NCI-H460 (cell line): Measurements from ENCODE around the gene GPR173. TPM values are rescaled to one million over a fixed set of nuclear protein-coding genes. Genes with fewer than 3 reads are reported as not detected.
A peak's percentile ranks its signal among the peaks of the same experiment; 100 is the strongest.

Source experiments
- DNase-seq: peaks from one replicate; pipeline ENCODE4 v3.0.0-alpha.2; 2016; ENCODE audit warnings: low read depth; ENCODE audit errors: extremely low read depth
- total RNA-seq: library from RNA; depleted of rRNA; stranded (reverse); fragments of >200 nt; shearing (Covaris generic); gene quantifications from 2 replicates; pipeline ENCODE4 v1.2.3, GENCODE V29; 2014

GPR173 gene
- total RNA-seq, 1 experiment from 2014 or later = 1.2 TPM

- DNase-seq = no peak
Observed at GRCh38 chrX:53065104-53065503, 16.5 kb downstream of the GPR173 start.

DNA sequence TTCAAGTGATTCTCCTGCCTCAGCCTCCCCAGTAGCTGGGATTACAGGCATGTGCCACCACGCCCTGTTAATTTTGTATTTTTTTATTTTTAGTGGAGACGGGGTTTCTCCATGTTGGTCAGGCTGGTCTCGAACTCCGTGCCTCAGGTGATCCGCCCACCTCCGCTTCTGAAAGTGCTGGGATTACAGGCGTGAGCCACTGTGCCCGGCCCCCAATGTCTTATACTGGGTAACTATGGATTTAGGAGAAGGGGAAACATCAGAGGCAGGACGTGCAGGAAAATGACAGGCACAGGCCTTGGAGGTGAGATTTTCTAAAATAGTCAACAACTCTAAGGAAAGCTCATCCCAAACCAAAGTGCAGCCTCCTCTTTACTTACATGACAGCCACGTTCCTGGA, 22.5 kb downstream of the GPR173 start:
- DNase-seq = no peak

DNA sequence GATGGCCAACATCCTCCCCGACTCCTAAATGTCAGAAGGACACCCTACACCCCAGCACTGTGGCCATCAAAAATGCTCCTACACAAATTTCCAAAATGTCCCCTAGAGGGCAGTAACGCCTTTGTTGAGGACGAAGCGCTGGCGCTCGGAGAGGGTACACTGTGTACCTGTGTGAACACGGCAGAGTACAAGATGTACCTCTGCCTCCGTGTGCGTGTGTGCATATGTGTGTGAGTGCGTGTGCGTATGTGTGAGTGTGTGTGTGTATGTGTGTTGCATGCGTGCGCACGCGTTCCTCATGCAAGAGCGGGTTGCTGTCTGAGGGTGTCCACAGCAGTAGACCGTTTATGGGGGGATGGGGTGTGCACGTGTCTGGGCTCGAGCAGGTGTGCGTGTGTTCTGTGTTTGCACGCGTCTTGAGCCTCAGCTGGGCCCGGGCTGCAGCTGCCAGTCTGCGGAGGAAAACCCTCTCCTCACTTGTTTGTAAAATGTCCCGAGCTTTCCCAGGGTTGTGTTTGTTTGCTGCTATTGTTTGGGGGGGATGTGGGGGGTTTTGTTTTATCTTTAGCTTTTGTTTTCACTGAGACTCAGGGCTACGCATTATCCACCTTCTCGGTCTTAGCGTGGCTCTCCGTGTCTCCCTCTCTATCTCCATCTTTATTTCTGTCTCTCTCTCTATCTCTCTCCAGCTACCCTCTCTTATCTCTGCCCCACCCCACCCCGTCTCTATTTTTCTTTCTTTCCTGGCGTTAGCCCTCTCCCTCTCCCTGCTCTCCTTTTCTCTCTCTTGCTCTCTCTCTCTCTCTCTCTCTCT, 23.2 kb downstream of the GPR173 start:
- peak; percentile 76 for DNase-seq

DNA sequence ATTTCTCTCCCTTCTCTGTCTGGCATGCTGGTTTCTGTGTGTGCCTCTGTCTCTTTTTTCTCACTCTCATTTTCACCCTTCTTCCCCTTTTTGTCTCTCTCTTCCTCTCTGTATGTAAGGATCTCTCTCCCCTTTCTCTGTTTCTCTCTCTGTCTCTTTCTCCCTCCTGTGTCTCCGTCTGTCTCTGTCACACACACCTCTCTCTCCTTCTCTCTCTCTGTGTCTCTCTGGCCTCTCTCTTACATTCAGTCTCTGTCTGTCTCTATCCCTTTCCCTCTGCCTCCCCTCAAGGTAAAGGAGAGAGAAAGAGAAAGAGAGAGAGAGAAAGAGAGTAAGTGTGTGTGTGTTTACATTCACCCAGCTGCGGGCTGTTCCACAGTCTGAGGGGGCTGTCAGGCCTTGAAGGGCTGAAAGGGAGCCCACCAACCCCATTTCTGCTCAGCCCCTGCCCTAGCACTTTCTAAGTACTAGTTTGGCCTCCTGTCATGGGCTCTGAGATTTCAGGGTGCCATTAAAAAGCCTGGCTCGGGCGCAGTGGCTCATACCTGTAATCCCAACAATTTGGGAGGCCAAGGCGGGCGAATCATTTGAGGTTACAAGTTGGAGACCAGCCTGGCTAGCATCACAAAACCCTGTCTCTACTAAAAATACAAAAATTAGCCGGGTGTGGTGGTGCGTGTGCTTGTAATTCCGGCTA, 24.0 kb downstream of the GPR173 start:
- DNase-seq = no peak

DNA sequence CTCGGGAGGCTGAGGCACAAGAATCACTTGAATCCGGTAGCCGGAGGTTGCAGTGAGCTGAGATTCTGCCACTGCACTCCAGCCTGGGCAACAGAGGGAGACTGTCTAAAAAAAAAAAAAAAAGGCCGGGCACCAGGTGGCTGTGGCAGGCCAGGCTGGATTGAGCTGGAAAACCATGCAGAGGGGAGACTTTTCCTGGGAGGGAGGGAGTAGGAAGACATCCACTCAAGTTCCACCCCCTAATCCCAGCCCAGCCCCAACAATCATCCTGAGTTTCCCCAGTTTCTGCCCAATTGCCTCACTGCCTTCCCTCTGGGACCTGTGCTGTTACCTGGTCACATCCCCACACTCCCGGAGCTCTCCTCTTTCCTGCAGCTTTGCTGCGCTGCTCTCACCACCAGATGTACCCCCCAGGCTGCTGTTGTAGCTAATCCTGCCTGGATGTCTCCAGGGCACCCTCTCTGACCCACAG, 24.6 kb downstream of the GPR173 start:
- no peak for DNase-seq

DNA sequence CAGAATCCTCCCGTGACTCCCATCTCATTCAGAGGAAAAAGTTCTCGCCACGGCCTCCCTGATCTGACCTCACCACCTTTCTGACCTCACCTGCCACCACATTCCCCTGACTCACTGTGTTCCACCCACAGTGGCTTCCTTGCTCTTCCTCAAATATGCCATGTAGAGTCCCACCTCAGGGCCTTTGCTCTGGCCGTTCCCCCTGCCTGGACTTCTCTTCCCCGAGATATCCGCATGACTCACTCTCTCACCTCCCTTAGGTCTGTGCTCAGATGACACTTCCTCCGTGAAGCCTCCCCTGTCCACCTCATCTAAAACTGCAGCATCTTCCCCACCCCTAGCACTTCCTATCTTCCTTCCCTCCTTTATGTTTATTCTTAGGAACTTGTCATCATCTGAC, 26.4 kb downstream of the GPR173 start:
- DNase-seq = no peak

GRCh38 chrX:53076671-53077070, 28.1 kb downstream of the GPR173 start:
- no peak for DNase-seq

DNA sequence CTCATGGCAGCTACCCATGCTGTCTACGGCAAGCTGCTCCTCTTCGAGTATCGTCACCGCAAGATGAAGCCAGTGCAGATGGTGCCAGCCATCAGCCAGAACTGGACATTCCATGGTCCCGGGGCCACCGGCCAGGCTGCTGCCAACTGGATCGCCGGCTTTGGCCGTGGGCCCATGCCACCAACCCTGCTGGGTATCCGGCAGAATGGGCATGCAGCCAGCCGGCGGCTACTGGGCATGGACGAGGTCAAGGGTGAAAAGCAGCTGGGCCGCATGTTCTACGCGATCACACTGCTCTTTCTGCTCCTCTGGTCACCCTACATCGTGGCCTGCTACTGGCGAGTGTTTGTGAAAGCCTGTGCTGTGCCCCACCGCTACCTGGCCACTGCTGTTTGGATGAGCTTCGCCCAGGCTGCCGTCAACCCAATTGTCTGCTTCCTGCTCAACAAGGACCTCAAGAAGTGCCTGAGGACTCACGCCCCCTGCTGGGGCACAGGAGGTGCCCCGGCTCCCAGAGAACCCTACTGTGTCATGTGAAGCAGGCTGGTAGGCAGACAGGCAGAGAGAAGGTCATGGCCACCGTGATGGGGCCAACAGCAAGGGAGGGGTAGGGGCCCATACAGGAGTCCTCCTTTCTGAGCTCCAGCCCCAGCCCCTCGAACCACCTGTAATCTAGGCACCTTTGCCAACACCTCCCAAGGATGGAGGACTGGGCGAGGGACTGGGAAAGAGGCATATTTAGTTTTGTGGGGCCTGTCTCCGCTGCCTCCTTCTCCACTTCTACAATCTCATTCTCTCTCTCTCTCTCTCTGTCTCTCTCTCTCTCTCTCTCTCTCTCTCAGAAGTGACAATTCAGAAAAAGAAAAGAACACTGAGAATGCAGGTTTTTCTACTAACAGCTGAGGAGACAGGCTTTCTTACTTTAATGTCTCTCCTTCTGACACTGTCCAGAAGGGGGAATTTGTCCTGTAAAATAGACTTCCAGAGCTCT, 28.9 kb downstream of the GPR173 start:
- DNase-seq = no peak

- no peak for DNase-seq
Observed at GRCh38 chrX:53078943-53079342, 30.4 kb downstream of the GPR173 start.

GRCh38 chrX:53080628-53081580, 32.3 kb downstream of the GPR173 start:
- no peak for DNase-seq

DNA sequence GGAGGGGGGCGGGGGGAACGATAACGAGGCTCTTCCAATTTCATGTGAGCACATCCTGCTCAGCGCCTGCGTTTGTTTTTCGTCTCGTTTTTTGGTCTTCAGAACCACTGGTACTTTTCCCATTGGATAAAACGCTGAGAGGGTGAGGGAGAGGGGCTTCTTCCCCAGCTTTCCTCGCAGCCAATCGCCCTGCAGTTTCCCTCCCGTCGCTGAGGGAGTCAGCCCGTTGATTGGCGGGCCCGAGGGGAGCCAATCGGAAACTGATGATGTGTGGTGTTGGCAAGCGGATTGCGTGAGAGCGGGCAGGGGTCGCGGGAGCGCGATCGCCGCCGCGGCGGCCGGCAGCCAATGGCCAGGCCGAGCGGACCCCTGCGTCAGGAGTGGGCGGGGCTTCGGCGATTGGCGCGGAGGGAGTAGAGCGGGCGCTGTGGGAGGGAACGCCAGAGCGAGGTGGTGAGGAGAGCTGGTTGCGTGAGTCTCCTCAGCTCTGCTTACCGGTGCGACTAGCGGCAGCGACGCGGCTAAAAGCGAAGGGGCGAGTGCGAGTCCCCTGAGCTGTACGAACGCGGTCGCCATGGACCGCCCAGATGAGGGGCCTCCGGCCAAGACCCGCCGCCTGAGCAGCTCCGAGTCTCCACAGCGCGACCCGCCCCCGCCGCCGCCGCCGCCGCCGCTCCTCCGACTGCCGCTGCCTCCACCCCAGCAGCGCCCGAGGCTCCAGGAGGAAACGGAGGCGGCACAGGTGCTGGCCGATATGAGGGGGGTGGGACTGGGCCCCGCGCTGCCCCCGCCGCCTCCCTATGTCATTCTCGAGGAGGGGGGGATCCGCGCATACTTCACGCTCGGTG, 33.6 kb downstream of the GPR173 start, which contains the start of gene TSPYL2:
Gene TSPYL2 (plus strand): TSS at position 443 of the 848 bp plus-strand sequence. CDS start 132 bp downstream, at position 575.
- peak; percentile 95 for DNase-seq

- no peak for DNase-seq
Observed at GRCh38 chrX:53082773-53083616, 34.4 kb downstream of the GPR173 start.

- no peak for DNase-seq
Observed at GRCh38 chrX:53084043-53084570, 35.5 kb downstream of the GPR173 start.

DNA sequence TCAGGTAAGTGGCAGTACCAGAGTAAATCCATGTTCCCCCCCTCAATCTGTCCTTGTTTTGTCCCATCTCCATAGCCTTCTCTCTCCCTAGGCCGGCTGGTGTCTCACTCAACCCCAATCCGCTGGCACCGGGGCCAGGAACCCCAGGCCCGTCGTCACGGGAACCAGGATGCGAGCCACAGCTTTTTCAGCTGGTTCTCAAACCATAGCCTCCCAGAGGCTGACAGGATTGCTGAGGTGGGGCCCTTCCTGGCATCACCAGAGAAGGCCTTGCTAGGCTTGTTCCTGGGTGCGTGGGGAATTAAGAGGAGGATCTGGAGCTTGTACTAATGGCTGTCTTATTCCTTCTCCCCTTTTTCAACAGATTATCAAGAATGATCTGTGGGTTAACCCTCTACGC, 36.3 kb downstream of the GPR173 start:
- DNase-seq = no peak

- no peak for DNase-seq
Observed at GRCh38 chrX:53085661-53086229, 37.2 kb downstream of the GPR173 start.

DNA sequence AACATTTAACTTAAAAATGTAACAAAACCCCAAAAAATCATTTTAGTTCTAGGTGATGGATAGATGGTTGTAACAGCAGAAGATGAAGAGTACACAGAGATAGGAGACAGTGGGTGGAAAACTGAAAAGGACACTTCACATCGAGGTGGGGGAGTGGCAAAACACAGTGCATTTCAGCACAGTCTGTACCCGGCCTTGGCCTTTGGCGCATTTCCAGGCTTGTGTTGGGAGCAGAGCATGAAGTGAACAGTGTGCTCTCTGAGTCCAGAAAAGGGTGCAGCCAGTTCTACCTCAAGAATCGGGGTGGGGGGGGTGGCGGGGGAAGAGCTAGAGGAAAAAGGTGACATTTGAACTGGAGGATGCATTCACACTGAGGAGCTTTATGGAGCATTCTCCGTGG, 37.9 kb downstream of the GPR173 start:
- DNase-seq = no peak

GRCh38 chrX:53087388-53087831, 38.8 kb downstream of the GPR173 start:
- no peak for DNase-seq
